HG03469 (cell line): ENCODE measurements around the gene AHR.
"Not testable (repeated sequence)": the region's sequence is repeated elsewhere in the genome, so short reads cannot be mapped to it uniquely, and the experiment has no call there.

Source experiments
- ATAC-seq: cut with Tn5 transposase; IDR thresholded peaks from one replicate; pipeline ENCODE4 v1.9.1; 2021; ENCODE audit warnings: mild to moderate bottlenecking, moderate library complexity, moderate number of reproducible peaks; ENCODE audit not compliant: unreplicated experiment

The AHR gene

GRCh38 chr7:17371671-17372524 lies 73.4 kb downstream of the AHR start:
- ATAC-seq, result no peak

- no peak for ATAC-seq
Measured at GRCh38 chr7:17374157-17374556, 75.7 kb downstream of the AHR start.

DNA sequence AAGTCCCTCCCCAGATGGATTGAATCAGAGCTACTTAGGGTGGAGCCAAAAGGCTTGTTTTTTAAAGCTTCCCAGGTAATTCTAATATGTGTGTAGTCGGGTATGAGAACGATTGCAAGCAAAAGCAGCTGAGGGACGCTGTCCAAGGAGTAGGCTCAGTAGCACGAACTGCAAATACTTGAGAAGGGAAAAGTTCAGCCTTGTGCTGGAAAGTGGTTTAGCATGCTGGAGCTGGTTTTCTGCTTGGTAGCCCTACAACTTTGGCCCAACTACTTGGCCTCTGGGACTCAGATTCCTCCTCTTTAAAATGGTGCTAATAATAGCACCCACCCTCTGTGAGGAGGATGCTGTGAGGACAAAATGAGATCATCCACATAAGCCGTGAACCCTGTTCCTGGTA lies 76.2 kb downstream of the AHR start:
- no peak for ATAC-seq

DNA sequence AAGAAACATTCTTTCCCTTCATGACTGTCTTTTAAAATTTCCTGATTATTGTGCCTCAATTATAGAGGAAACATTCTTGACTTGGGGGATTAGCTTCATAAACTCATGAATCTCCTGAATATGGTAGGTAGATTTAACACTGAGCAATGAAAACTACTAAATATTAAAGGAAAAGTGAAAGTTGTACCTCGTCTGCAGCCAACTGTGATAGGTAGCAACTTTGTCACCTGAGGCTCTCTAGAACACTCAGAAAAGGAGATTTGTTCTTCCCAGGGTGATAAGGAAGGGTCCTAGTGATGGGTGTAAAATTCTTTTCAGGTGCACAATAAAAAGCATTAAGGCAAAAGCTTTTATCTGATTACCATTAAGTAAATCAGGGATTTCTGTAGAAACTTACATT lies 78.1 kb downstream of the AHR start:
- ATAC-seq, result no peak

GRCh38 chr7:17380736-17381662 lies 82.5 kb downstream of the AHR start:
- no peak for ATAC-seq

DNA sequence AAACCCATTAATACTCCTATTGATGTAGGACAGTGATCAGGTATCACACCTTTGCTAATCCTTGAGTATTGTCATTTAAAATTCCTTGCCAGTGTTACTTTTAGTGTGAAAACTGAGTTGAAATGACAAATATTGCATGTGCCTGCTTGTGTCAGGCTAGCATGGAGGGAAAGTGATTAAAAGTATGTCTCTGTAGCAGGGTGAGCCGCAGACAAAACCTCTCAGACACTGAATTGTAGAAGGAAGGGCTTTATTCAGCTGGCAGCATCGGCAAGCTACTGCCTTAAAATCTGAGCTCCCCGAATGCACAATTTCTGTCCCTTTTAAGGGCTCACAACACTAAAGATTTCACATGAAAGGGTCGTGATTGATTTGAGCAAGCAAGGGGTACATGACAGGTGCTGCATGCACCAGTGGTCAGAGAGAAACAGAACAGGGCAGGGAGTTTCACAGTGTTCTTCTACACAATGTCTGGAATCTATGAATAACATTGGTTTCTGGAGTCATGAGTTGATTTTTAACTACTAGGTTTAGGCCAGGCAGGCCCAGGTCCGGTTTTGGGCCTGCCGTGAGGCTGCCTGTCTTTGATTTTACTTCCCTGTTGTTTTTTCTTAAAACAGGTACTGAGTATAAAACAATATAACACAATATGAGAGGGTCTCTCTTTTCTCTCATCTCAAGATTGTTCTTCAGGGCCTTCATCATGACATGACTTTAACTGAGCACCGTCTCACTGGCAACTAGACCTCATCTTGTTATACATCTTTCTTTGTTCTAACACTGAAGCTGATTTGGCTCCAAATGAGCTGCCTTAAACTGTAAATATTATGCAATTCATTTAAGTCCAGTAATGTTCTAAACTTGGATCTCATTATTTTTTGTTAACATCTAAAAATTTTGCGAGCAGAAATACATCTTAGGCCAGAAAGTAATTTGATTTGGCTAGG lies 84.2 kb downstream of the AHR start:
- ATAC-seq, result not testable (repeated sequence)

DNA sequence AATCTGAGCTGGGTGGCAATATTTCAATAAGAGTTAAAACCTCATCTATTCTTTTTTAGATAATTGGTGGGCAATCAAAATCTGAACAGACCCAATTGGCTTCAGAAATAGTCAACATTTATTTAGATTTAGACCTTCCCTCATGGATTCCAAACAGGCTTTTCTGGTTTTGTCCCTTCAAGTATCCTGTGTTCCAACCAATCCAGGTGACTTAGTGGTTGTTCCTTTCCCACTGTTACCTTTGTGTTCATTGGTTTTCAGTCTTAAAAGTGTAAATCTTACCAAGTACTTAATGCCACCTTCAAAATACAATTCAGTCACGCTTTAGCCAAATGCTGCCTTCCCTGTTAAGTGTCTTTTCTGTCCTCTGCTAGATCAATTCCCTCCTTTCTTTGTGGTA lies 85.9 kb downstream of the AHR start:
- ATAC-seq, result no peak

- no peak for ATAC-seq
Measured at GRCh38 chr7:17385612-17386011, 87.2 kb downstream of the AHR start.

- ATAC-seq, result no peak
Measured at GRCh38 chr7:17390392-17390791, 91.9 kb downstream of the AHR start.

- no peak for ATAC-seq
Measured at GRCh38 chr7:17391366-17391765, 92.9 kb downstream of the AHR start.

GRCh38 chr7:17392846-17393245 lies 94.4 kb downstream of the AHR start:
- ATAC-seq, result no peak

DNA sequence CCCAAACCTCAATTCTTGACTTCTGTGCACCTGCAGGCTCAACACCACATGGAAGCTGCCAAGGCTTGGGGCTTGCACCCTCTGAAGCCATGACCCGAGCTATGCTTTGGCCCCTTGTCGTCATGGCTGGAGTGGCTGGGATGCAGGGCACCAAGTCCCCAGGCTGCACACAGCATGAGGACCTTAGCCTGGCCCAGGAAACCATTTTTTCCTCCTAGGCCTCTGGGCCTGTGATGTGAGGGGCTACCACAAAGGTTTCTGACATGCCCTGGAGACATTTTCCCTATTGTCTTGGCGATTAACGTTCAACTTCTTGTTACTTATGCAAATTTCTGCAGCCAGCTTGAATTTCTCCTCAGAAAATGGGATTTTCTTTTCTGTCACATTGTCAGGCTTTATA lies 96.1 kb downstream of the AHR start:
- not testable (repeated sequence) for ATAC-seq
